SU-DHL-6 (cell line): ENCODE measurements around the gene ANKRD13A.

Source experiments
- H2AFZ ChIP-seq: fragments of 200-600 bp; sonication (generic); 2 replicates; pipeline ENCODE4 v1.6.1; 2014; ENCODE audit warnings: low read depth, mild to moderate bottlenecking, moderate library complexity, mixed read lengths, antibody characterized with exemption, low read length; ENCODE audit not compliant: severe bottlenecking
- H3F3A ChIP-seq: fragments of 200-600 bp; shearing (Covaris generic); 2 replicates; pipeline ENCODE4 v1.6.0; 2016; ENCODE audit warnings: antibody characterized with exemption, mild to moderate bottlenecking; ENCODE audit not compliant: insufficient read depth
- H3K27ac ChIP-seq: fragments of 200-600 bp; sonication (generic); 2 replicates; pipeline ENCODE4 v1.5.1; 2016; ENCODE audit warnings: low read depth, mild to moderate bottlenecking, low read length, moderate library complexity, mixed read lengths
- H3K27me3 ChIP-seq: fragments of 200-600 bp; sonication (generic), shearing (Covaris generic); 2 replicates; pipeline ENCODE4 v1.6.0; 2014; ENCODE audit warnings: mild to moderate bottlenecking, low read length
- H3K36me3 ChIP-seq: fragments of 200-600 bp; sonication (generic); 2 replicates; pipeline ENCODE4 v1.6.1; 2014; ENCODE audit warnings: mild to moderate bottlenecking, low read length, mixed read lengths
- H3K4me2 ChIP-seq: fragments of 300-600, 200-600 bp; shearing (Covaris generic), sonication (generic); 2 replicates; pipeline ENCODE4 v1.6.0; 2014; ENCODE audit warnings: low read length, low read depth, mild to moderate bottlenecking; ENCODE audit not compliant: poor library complexity, severe bottlenecking
- H3K4me3 ChIP-seq: fragments of 200-600 bp; sonication (generic); 2 replicates; pipeline ENCODE4 v1.5.1; 2014; ENCODE audit warnings: antibody characterized with exemption, low read length, mild to moderate bottlenecking, mixed read lengths; ENCODE audit not compliant: insufficient read depth, poor library complexity, severe bottlenecking
- H3K79me2 ChIP-seq: fragments of 200-600 bp; sonication (generic); 2 replicates; pipeline ENCODE4 v1.6.1; 2014; ENCODE audit warnings: mild to moderate bottlenecking, low read length, moderate library complexity; ENCODE audit not compliant: insufficient read depth
- H3K9ac ChIP-seq: fragments of 200-600 bp; sonication (generic); 2 replicates; pipeline ENCODE4 v1.7.0; 2014; ENCODE audit warnings: mild to moderate bottlenecking, low read length
- H3K9me2 ChIP-seq: fragments of 200-600 bp; sonication (generic); replicated peaks from 2 replicates; pipeline ENCODE4 v1.6.1; 2014; ENCODE audit warnings: low read length; ENCODE audit not compliant: insufficient read depth
- H3K9me3 ChIP-seq: fragments of 200-600 bp; sonication (generic); 2 replicates; pipeline ENCODE4 v1.6.1; 2014; ENCODE audit warnings: low read length, mixed read lengths; ENCODE audit not compliant: insufficient read depth
- H4K20me1 ChIP-seq: fragments of 200-600 bp; sonication (generic); 2 replicates; pipeline ENCODE4 v1.6.1; 2014; ENCODE audit warnings: low read depth, mild to moderate bottlenecking, antibody characterized with exemption, low read length, moderate library complexity, mixed read lengths
- CTCF ChIP-seq: fragments of 200-600 bp; sonication (generic); IDR thresholded peaks from one replicate; pipeline ENCODE4 v1.5.1; 2017; ENCODE audit warnings: antibody characterized with exemption, mild to moderate bottlenecking, low read length, moderate library complexity; ENCODE audit not compliant: insufficient read depth, poor library complexity, severe bottlenecking
- EZH2phosphoT487 ChIP-seq: fragments of 200-600 bp; sonication (generic), shearing (Covaris generic); conservative IDR thresholded peaks from 2 replicates; pipeline ENCODE4 v1.6.1; 2018; ENCODE audit warnings: mild to moderate bottlenecking, antibody characterized with exemption, low read length, moderate library complexity, mixed read lengths

The ANKRD13A gene

GRCh38 chr12:109967383-109968031, 31.7 kb upstream of the ANKRD13A start:
- Histone ChIP-seq H3K27me3 (no peaks in the 10 kb centered on the region), H3K4me2 (no peak overlapping the region), H4K20me1 (no peaks in the 10 kb centered on the region), H2AFZ (no peak overlapping the region), H3K9me3 (no peaks in the 10 kb centered on the region), H3F3A (0 out of 2 replicates have a peak, but pooled peaks cover 6% of the 10 kb centered on the region), H3K79me2 (no peaks in the 10 kb centered on the region), H3K27ac (no peak overlapping the region), H3K36me3 (peaks cover 32% of the 10 kb centered on the region), H3K4me3 (no peak overlapping the region), H3K9ac (no peak overlapping the region), H3K9me2 (no peaks in the 10 kb centered on the region)
- TF ChIP-seq EZH2phosphoT487 (no peak), CTCF (no peak)

- H3F3A ChIP-seq = 0 out of 2 replicates have a peak, but pooled peaks cover 6% of the 10 kb centered on the region
- no peaks in the 10 kb centered on the region for H3K79me2 ChIP-seq
- no peak overlapping the region for H3K4me2 ChIP-seq
- H3K9me3 ChIP-seq = no peaks in the 10 kb centered on the region
- no peak for TF ChIP-seq EZH2phosphoT487
- no peak for TF ChIP-seq CTCF
- H2AFZ ChIP-seq = no peak overlapping the region
- no peaks in the 10 kb centered on the region for H3K9me2 ChIP-seq
- no peak overlapping the region for H3K27ac ChIP-seq
- no peak overlapping the region for H3K4me3 ChIP-seq
- H3K36me3 ChIP-seq = peaks cover 32% of the 10 kb centered on the region
- no peaks in the 10 kb centered on the region for H3K27me3 ChIP-seq
- no peak overlapping the region for H3K9ac ChIP-seq
- H4K20me1 ChIP-seq = no peaks in the 10 kb centered on the region
Observed at GRCh38 chr12:109968032-109968420, 31.2 kb upstream of the ANKRD13A start.

- no peak overlapping the region for H3K9ac ChIP-seq
- no peak overlapping the region for H3K4me2 ChIP-seq
- no peak overlapping the region for H3K27ac ChIP-seq
- H2AFZ ChIP-seq = no peak overlapping the region
- H3K9me2 ChIP-seq = no peaks in the 10 kb centered on the region
- H3F3A ChIP-seq = 0 out of 2 replicates have a peak, but pooled peaks cover 6% of the 10 kb centered on the region
- no peaks in the 10 kb centered on the region for H4K20me1 ChIP-seq
- TF ChIP-seq EZH2phosphoT487 (no peak), CTCF (no peak)
- H3K79me2 ChIP-seq = no peaks in the 10 kb centered on the region
- H3K27me3 ChIP-seq = no peaks in the 10 kb centered on the region
- H3K4me3 ChIP-seq = no peak overlapping the region
- peaks cover 35% of the 10 kb centered on the region for H3K36me3 ChIP-seq
- H3K9me3 ChIP-seq = no peaks in the 10 kb centered on the region
Observed at GRCh38 chr12:109968801-109969200, 30.4 kb upstream of the ANKRD13A start.
